GM12801 (cell line): ENCODE results near the gene HPSE2.

ENCODE experiments used
- CTCF ChIP-seq: IDR thresholded peaks from one replicate; pipeline ENCODE4 v1.5.1; 2011; ENCODE audit warnings: control low read depth; ENCODE audit not compliant: insufficient read length; ENCODE audit errors: extremely low read depth

The HPSE2 gene

GRCh38 chr10:98577168-98577567 is 658.5 kb downstream of the HPSE2 start:
- no peak for TF ChIP-seq CTCF

- TF ChIP-seq CTCF: no peak
These were observed 659.6 kb downstream of the HPSE2 start for GRCh38 chr10:98576096-98576495.

GRCh38 chr10:98572594-98572993 is 663.1 kb downstream of the HPSE2 start:
- no peak for TF ChIP-seq CTCF

GRCh38 chr10:98570834-98571233 is 664.8 kb downstream of the HPSE2 start:
- TF ChIP-seq CTCF: no peak

GRCh38 chr10:98569853-98570252 is 665.8 kb downstream of the HPSE2 start:
- no peak for TF ChIP-seq CTCF

- TF ChIP-seq CTCF: no peak
These were observed 667.1 kb downstream of the HPSE2 start for GRCh38 chr10:98568551-98568950.

- no peak for TF ChIP-seq CTCF
These were observed 668.1 kb downstream of the HPSE2 start for GRCh38 chr10:98567391-98568133.
